Jurkat, Clone E6-1 (cell line): ENCODE data around the gene GIT1.

Source experiments
- DNase-seq: peaks from one replicate; pipeline ENCODE4 v3.0.0-alpha.2; 2011; ENCODE audit warnings: low read depth, low spot score
- H3K4me3 ChIP-seq: 2 replicates; pipeline ENCODE4 v1.5.1; 2011; ENCODE audit warnings: mild to moderate bottlenecking, low read length, control low read depth, moderate library complexity

GIT1 gene

DNA sequence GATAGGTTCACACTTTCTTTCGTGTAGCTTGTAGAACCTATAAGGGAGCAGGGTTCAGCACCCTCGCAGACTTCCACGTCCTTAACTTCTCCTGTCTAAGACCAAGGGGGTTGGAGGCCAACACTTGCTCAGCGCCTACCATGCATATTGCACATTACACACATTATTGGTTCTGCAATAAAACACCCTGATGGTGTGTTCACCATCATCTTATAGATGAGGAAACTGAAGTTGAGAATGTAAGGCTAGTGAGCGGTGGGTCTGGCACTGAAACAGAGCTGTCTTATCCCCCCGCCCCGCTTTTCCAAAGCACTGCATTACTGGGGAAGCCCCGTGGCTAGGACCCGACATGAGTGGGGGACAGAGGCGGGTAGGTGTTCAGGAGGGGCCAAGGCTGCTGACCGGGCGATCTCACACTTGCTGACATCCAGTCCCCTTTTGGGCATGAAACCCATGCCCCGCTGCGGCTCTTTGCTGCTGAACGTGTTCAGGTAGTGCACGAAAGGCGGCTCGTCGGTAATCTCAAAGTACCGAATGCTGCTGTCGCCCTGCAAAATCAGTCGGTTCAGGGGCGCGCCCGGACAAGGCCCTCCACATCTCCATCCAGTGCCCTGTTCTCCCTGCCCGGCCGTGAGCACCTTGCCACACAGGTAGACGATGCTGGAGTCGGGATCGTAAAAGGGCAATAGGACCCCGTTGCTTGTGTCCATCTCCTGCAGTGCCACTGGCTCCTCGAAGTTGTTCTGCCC, 27.0 kb upstream of the GIT1 start:
- no peak overlapping the region for H3K4me3 ChIP-seq
- no peak for DNase-seq

GRCh38 chr17:29615492-29616299, 26.2 kb upstream of the GIT1 start:
- peak; percentile 39 for DNase-seq
- peak overlapping the region; percentile 9; the same call in 1 of the 2 replicates for H3K4me3 ChIP-seq

DNA sequence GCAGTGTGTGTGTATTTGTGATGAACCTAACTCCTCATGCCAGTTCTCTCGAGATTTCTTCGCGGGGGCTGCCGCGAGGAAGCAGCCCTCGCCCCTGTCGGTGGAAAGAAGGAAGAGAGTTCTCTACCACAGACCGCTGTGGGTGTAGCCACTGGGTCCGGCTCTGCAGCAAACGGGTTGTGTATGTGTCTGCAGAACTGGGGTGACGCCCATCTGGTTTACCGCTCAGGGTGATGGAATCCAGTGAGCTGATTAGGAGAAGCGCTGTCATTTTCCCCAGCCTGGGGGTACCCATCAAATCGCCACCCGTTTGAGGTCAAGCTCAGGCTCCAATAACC, 25.6 kb upstream of the GIT1 start:
- no peak overlapping the region for H3K4me3 ChIP-seq
- no peak for DNase-seq

DNA sequence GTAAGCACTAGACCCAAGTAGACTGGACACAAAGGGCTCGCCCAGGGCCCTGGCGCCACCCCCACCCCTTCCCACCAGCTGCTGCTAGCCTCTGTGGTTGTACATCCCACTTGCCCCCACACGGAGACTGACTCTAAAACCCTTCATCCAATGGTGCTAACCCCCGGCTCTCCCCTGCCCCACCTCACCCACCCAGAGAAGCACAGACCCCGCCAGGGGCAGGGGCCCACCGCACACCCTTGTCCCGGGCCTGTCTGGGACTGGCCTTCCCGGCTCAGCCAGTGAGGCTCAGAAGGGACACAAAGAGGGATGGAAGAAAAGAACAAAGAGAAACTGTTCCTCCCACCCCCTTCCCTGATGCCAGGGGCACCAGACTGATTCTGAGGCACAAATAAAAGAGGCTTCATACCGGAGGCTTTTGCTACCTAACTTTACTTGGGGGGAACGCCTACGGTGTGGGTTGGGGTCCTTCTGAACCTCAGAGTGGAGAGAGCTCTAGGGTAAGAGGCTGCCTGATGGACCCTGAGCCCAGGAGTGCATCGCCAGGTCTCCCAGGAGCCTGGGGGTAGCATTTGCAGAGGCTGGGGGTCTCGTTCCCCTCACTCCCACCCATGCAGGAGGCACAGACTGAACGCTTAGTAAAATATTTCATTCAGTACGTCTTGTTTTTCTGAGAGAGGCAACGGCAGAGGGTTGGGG, 25.1 kb upstream of the GIT1 start:
- H3K4me3 ChIP-seq: no peak overlapping the region
- no peak for DNase-seq

DNA sequence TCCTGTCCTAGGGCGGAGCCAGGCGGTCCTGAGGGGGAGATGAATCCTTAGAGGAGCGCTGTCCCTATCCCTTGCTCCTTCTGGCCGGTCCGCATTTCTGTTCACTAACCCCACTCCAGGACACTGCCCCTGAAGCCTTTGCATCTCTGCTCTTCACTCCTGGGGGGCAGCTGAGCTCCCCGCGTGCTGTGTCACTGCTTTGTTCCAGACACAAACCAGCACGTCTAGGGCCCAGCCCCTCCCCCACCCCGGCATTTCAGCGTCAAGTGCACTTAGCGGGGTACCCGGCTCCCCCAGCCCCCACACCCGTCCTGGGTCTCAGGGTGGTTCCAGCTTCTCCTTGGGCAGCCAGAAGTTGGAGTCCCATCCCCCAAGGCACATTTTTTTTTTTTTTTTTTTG, 24.4 kb upstream of the GIT1 start:
- no peak overlapping the region for H3K4me3 ChIP-seq
- DNase-seq: no peak

DNA sequence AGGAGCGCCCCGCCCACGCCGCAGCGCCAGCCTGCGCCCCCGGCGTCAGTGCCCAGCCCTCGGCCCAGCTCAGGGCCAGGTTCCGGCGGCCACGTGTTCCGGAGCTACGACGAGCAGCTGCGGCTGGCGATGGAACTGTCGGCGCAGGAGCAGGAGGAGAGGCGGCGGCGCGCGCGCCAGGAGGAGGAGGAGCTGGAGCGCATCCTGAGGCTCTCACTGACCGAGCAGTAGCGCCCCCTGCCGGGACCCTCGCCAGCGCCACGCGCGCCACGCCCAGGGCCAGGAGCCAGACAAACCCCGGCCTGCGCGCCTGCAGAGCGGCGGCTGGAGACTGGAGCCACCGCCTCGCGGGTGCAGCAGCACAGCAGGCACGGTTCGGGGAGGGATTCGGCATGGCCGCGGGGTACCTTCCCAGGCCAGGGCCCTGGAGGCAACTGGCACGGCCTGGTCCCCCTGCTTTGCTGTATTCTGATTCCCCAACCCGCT, 23.9 kb upstream of the GIT1 start:
- no peak for DNase-seq
- H3K4me3 ChIP-seq: no peak overlapping the region

GRCh38 chr17:29612404-29613280, 23.2 kb upstream of the GIT1 start:
- no peak overlapping the region for H3K4me3 ChIP-seq
- no peak for DNase-seq

GRCh38 chr17:29612094-29612403, 22.6 kb upstream of the GIT1 start:
- no peak for DNase-seq
- no peak overlapping the region for H3K4me3 ChIP-seq

GRCh38 chr17:29611351-29612093, 22.1 kb upstream of the GIT1 start:
- H3K4me3 ChIP-seq: no peak overlapping the region
- no peak for DNase-seq

DNA sequence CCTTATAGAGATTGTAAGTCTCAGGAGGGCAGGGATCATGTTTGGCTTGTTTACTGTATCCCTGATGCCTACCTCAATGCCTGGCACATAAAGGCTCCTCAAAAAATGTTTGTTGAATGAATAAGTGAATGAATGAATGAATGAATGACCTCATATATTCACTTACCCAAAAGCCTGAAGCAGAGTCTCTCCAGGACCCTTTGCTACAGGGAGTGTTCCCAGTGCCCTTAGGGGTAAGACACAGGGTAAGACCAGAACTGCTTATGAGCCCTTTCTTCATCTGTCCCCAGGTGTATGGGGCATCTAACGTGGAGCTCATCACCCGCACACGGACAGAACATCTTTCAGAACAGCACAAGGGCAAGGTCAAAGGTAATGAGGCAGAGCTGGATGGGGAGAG, 20.9 kb upstream of the GIT1 start:
- H3K4me3 ChIP-seq: no peak overlapping the region
- no peak for DNase-seq

DNA sequence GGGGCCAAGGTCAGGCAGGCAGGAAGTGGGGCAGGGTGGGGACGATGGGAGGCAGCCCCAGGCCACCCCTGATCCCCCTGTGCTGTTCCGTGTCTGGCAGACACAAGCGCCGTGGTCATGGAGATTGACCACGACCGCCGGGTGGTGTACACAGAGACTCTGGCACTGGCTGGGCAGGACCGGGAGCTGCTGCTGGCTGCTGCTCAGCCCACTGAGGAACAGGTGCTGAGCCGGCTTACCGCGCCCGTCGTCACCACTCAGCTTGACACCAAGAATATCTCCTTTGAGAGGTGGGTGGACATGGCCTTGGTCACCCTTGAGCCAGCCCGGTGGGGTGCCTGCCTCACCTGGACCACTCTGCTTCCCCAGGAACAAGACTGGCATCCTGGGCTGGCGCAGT, 19.5 kb upstream of the GIT1 start:
- H3K4me3 ChIP-seq: no peak overlapping the region
- DNase-seq: no peak

DNA sequence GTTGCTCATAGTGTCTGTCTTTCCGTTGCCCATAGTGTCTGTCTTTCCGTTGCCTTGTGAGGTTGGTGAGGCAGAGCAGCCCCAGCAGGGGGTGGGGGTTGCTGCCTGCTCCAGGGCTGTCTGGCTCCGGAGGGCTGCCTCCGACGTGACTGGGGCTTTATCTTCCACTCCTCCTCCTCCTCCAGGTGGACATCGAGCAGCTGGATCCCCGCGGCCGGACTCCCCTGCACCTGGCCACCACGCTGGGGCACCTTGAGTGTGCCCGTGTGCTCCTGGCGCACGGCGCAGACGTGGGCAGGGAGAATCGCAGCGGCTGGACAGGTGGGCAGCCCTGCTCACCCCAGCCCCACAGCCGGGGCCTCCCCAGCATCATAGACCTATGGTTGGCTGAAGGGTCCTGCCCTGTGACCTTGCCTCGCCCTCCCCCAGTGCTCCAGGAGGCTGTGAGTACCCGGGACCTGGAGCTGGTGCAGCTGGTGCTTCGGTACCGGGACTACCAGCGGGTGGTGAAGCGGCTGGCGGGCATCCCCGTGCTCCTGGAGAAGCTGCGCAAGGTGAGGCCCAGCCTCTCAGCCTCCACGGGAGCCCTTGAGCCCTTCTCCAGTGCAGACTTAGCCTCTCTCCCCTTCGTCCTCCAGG, 18.2 kb upstream of the GIT1 start:
- no peak for DNase-seq
- H3K4me3 ChIP-seq: no peak overlapping the region

DNA sequence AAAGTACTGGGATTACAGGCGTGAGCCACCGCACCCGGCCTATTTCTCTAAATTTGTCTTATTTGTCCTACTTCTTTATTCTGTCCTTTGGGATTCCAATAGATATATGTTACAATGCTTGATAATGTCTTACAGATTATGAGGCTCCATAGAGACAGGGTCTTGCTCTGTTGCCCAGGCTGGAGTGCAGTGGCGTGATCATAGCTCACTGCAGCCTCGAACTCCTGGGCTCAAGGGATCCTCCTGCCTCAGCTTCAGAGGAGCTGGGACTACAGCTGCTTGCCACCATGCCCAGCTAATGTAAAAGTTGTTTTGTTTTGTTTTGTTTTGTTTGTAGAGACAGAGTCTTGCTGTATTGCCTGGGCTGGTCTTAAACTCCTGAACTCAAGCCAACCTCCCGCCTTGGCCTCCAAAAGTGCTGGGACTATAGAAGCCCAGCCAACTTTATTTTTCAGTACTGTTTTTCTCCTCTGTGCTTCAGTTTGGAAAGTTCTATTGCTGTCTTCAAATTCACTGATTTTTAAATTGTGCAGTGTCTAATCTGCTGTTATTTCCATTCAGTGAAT, 13.7 kb upstream of the GIT1 start:
- no peak for DNase-seq
- no peak overlapping the region for H3K4me3 ChIP-seq

DNA sequence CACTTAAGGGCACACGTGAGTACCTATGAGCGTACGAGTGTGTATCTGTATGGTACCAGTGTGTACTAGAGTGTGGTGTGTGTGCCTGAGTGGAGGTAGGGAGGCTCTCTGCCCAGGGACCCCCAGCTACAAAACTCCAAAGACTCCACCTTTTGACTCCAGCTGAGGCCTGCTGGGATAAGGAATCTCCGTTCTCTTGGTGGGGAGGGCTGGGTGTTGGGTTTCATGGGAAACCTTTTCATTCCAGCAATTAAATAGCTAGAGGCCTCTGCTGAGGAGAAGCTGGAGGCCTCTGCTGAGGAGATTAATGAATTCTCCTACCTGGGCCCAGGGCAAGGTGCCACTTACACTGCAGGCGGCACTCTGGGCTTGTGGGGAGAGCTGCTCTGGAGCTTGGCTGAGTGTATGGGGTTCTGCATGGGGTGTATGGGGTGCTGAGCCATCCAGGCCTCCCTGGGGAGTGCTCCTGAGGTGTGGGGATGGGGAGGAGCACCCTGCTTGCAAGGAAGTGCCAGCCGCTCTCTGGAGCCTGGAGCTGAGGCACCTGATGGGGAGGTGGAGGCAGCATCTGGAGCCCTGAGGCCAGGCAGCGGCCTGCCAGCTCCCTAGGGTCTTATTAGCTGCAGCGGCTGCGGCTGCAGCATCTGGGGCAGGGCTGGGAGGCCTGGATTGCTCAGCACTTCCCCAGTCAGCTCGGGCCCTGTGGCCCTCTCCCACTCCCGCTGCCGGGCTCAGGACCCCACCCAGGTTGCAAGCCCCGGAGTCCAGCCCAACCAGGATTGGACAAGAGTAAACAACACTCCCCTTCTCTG, 8.1 kb upstream of the GIT1 start:
- DNase-seq: no peak
- H3K4me3 ChIP-seq: no peak overlapping the region

GRCh38 chr17:29596811-29597210, 7.4 kb upstream of the GIT1 start:
- no peak overlapping the region for H3K4me3 ChIP-seq
- no peak for DNase-seq

DNA sequence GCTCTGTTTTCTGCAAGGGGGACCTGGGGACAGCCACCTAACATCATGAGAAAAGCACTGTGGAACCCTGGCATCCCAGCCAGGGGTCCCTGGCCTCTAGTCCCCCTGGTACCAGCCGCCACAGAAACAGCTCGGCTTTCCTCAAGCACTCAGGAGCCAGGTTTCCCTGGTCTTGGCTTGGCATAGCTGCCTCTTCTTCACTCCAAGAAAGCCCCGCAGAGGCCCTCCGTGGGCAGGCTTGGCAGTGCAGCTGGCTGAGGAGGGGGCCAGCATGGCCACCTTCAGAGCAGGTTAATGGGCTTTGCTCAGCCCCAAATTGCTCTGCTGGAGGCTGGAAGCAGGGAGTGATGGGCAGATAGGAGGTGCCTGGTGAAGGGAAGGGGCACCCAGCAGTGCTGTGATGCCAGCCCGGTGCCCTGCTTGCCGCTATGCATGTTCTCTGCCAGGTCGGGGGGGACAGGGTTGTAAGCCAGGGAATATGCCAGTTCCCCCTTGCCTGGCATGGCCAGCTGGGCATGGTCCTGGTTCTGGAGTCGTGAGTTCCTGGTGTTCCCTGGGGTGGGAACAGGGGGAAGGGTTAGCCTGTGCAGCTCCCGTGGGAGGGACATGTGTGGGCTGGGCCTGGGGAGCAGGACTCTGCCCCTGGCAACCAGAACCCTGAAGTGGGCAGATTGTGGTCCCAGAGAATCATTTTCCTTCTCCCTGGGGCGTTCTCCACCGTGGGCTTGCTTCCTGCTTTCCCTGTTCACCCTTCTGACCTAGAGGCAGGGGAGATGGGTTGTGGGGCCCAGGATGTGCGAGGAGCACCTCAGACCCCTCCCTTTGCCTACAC, 6.7 kb upstream of the GIT1 start:
- no peak for DNase-seq

More for the DNA sequence above, 6.7 kb upstream of the GIT1 start:
- no peak overlapping the region for H3K4me3 ChIP-seq
